Activated naive CD8-positive, alpha-beta T cell (primary cell): ENCODE results near the gene BICD1.

Experiments
- H3K27ac Mint-ChIP-seq: one replicate; pipeline ENCODE4 v1.8.0; 2021; ENCODE audit warnings: mixed read lengths
- H3K27me3 Mint-ChIP-seq: one replicate; pipeline ENCODE4 v1.8.0; 2021; ENCODE audit warnings: mixed read lengths
- H3K36me3 Mint-ChIP-seq: one replicate; pipeline ENCODE4 v1.8.0; 2021; ENCODE audit warnings: mixed read lengths
- H3K4me1 Mint-ChIP-seq: one replicate; pipeline ENCODE4 v1.8.0; 2021; ENCODE audit warnings: low read depth, mixed read lengths
- H3K4me3 Mint-ChIP-seq: one replicate; pipeline ENCODE4 v1.8.0; 2021; ENCODE audit warnings: mild to moderate bottlenecking, mixed read lengths
- H3K9me3 Mint-ChIP-seq: one replicate; pipeline ENCODE4 v1.8.0; 2021; ENCODE audit warnings: low read depth, mixed read lengths

Gene BICD1

GRCh38 chr12:32298917-32299316 lies 192.3 kb downstream of the BICD1 start:
- no peaks in the 10 kb centered on the region for H3K27me3 Mint-ChIP-seq
- H3K9me3 Mint-ChIP-seq, result no peaks in the 10 kb centered on the region
- H3K36me3 Mint-ChIP-seq, result peaks cover 4% of the 10 kb centered on the region
- no peaks in the 10 kb centered on the region for H3K4me1 Mint-ChIP-seq
- no peak overlapping the region for H3K4me3 Mint-ChIP-seq
- no peak overlapping the region for H3K27ac Mint-ChIP-seq

DNA sequence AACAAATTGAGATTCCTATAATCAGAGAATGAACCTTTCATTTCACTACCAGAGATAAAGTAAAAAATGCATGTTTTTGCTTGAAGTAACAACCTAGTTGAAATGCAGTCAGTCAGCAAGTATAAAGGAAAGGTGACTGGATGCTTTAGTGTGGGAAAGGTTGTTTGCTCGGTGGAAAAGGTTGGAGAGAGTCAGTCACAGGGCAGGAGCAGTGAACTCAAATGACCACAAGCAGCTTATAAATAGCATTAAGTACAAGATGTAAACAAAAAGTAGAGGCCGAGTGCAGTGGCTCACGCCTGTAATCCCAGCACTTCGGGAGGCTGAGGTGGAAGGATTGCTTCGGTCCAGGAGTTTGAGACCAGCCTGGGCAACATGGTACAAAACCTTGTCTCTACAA lies 194.6 kb downstream of the BICD1 start:
- Mint-ChIP-seq H3K4me3 (no peak overlapping the region), H3K27me3 (no peaks in the 10 kb centered on the region), H3K9me3 (no peaks in the 10 kb centered on the region), H3K4me1 (peaks cover 2% of the 10 kb centered on the region), H3K36me3 (peaks cover 5% of the 10 kb centered on the region), H3K27ac (no peak overlapping the region)

GRCh38 chr12:32302218-32303173 lies 195.8 kb downstream of the BICD1 start:
- Mint-ChIP-seq H3K4me3 (no peak overlapping the region), H3K27me3 (no peaks in the 10 kb centered on the region), H3K4me1 (peaks cover 2% of the 10 kb centered on the region), H3K36me3 (peaks cover 5% of the 10 kb centered on the region), H3K9me3 (no peaks in the 10 kb centered on the region), H3K27ac (no peak overlapping the region)

- peaks cover 5% of the 10 kb centered on the region for H3K36me3 Mint-ChIP-seq
- no peaks in the 10 kb centered on the region for H3K27me3 Mint-ChIP-seq
- H3K4me1 Mint-ChIP-seq, result peaks cover 2% of the 10 kb centered on the region
- H3K9me3 Mint-ChIP-seq, result no peaks in the 10 kb centered on the region
- no peak overlapping the region for H3K27ac Mint-ChIP-seq
- no peak overlapping the region for H3K4me3 Mint-ChIP-seq
These were observed 196.5 kb downstream of the BICD1 start for GRCh38 chr12:32303174-32303549.

- no peaks in the 10 kb centered on the region for H3K27me3 Mint-ChIP-seq
- peaks cover 2% of the 10 kb centered on the region for H3K4me1 Mint-ChIP-seq
- H3K9me3 Mint-ChIP-seq, result no peaks in the 10 kb centered on the region
- no peak overlapping the region for H3K27ac Mint-ChIP-seq
- peaks cover 5% of the 10 kb centered on the region for H3K36me3 Mint-ChIP-seq
- H3K4me3 Mint-ChIP-seq, result no peak overlapping the region
These were observed 198.5 kb downstream of the BICD1 start for GRCh38 chr12:32305163-32305562.

GRCh38 chr12:32307326-32307725 lies 200.7 kb downstream of the BICD1 start:
- Mint-ChIP-seq H3K27ac (no peak overlapping the region), H3K9me3 (no peaks in the 10 kb centered on the region), H3K27me3 (no peaks in the 10 kb centered on the region), H3K4me1 (peaks cover 6% of the 10 kb centered on the region), H3K4me3 (no peak overlapping the region), H3K36me3 (peaks cover 5% of the 10 kb centered on the region)

GRCh38 chr12:32309811-32310736 lies 203.4 kb downstream of the BICD1 start:
- Mint-ChIP-seq H3K27ac (no peak overlapping the region), H3K9me3 (no peaks in the 10 kb centered on the region), H3K4me3 (no peak overlapping the region), H3K4me1 (peaks cover 4% of the 10 kb centered on the region), H3K36me3 (peaks cover 5% of the 10 kb centered on the region), H3K27me3 (no peaks in the 10 kb centered on the region)

- Mint-ChIP-seq H3K27ac (no peak overlapping the region), H3K4me3 (no peak overlapping the region), H3K9me3 (no peaks in the 10 kb centered on the region), H3K36me3 (peaks cover 2% of the 10 kb centered on the region), H3K27me3 (no peaks in the 10 kb centered on the region), H3K4me1 (peaks cover 4% of the 10 kb centered on the region)
These were observed 205.5 kb downstream of the BICD1 start for GRCh38 chr12:32312049-32312670.

DNA sequence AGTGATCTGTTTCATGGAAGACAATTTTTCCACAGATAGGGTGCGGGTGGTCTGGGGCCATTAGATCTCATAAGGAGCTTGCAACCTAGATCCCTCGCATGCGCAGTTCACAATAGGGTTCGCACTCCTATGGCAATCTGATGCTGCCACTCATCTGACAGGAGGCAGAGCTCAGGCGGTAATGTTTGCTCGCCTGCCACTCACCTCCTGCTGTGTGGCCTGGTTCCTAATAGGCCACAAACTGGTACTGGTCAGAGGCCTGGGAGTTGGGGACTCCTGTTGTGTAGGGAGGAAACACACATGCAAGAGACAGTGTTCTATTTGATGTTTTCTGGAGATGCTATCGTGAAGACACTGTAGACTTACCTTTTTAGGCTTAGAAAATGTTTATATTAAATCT lies 215.7 kb downstream of the BICD1 start:
- no peak overlapping the region for H3K27ac Mint-ChIP-seq
- no peaks in the 10 kb centered on the region for H3K27me3 Mint-ChIP-seq
- H3K4me3 Mint-ChIP-seq, result no peak overlapping the region
- no peaks in the 10 kb centered on the region for H3K36me3 Mint-ChIP-seq
- no peaks in the 10 kb centered on the region for H3K4me1 Mint-ChIP-seq
- H3K9me3 Mint-ChIP-seq, result no peaks in the 10 kb centered on the region

GRCh38 chr12:32331133-32331532 lies 224.5 kb downstream of the BICD1 start:
- Mint-ChIP-seq H3K27ac (no peak overlapping the region), H3K36me3 (peaks cover 6% of the 10 kb centered on the region), H3K27me3 (no peaks in the 10 kb centered on the region), H3K4me3 (no peak overlapping the region), H3K9me3 (no peaks in the 10 kb centered on the region), H3K4me1 (no peaks in the 10 kb centered on the region)

- Mint-ChIP-seq H3K4me3 (no peak overlapping the region), H3K27me3 (no peaks in the 10 kb centered on the region), H3K4me1 (no peaks in the 10 kb centered on the region), H3K36me3 (peaks cover 9% of the 10 kb centered on the region), H3K27ac (no peak overlapping the region), H3K9me3 (no peaks in the 10 kb centered on the region)
These were observed 225.8 kb downstream of the BICD1 start for GRCh38 chr12:32332446-32332845.

DNA sequence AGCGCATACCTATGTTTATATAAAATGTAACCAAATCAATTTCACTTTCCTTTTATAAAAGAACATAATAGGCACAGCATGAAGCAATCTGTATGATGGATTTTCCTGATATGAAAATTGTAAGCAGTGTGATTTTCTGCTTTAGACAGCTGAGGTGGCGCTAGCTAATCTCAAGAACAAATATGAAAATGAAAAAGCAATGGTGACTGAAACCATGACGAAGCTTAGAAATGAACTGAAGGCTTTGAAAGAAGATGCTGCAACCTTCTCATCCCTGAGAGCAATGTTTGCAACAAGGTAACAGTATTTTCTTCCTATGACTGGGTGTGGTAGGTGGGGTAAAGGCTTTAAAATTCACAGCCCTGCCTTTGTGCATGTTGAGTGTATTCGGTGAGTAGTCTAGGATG lies 227.7 kb downstream of the BICD1 start:
- Mint-ChIP-seq H3K27ac (no peak overlapping the region), H3K9me3 (no peaks in the 10 kb centered on the region), H3K4me3 (no peak overlapping the region), H3K4me1 (no peaks in the 10 kb centered on the region), H3K36me3 (peaks cover 16% of the 10 kb centered on the region), H3K27me3 (no peaks in the 10 kb centered on the region)

- Mint-ChIP-seq H3K36me3 (peaks cover 16% of the 10 kb centered on the region), H3K27me3 (no peaks in the 10 kb centered on the region), H3K27ac (no peak overlapping the region), H3K4me3 (no peak overlapping the region), H3K9me3 (no peaks in the 10 kb centered on the region), H3K4me1 (no peaks in the 10 kb centered on the region)
These were observed 229.6 kb downstream of the BICD1 start for GRCh38 chr12:32336261-32336660.

- Mint-ChIP-seq H3K9me3 (no peaks in the 10 kb centered on the region), H3K27me3 (no peaks in the 10 kb centered on the region), H3K36me3 (peaks cover 13% of the 10 kb centered on the region), H3K4me3 (no peak overlapping the region), H3K27ac (no peak overlapping the region), H3K4me1 (no peaks in the 10 kb centered on the region)
These were observed 236.8 kb downstream of the BICD1 start for GRCh38 chr12:32343496-32343895.

- Mint-ChIP-seq H3K4me3 (no peak overlapping the region), H3K36me3 (peaks cover 9% of the 10 kb centered on the region), H3K27ac (no peak overlapping the region), H3K9me3 (no peaks in the 10 kb centered on the region), H3K4me1 (no peaks in the 10 kb centered on the region), H3K27me3 (no peaks in the 10 kb centered on the region)
These were observed 237.4 kb downstream of the BICD1 start for GRCh38 chr12:32344047-32344446.
